LNCaP clone FGC (cell line): ENCODE data around the gene PPIB.

Experiments used
- DNase-seq: peaks from one replicate; pipeline ENCODE4 v3.0.0-alpha.2; 2011; ENCODE audit warnings: low read depth
- H3K4me3 ChIP-seq: 2 replicates; pipeline ENCODE4 v1.5.1; 2011; ENCODE audit warnings: mild to moderate bottlenecking, low read depth, low read length, control low read depth
- CTCF ChIP-seq: IDR thresholded peaks from 2 replicates; pipeline ENCODE4 v1.5.1; 2012; ENCODE audit warnings: mild to moderate bottlenecking; ENCODE audit not compliant: control insufficient read depth, insufficient read depth; ENCODE audit errors: extremely low read depth

PPIB gene

GRCh38 chr15:64151727-64152506 is 10.9 kb downstream of the PPIB start, which contains the start of gene SNX22:
SNX22 (plus strand) TSS chr15:64151731; CDS start chr15:64151776, 45 bp downstream.
- no peak for DNase-seq
- no peak for TF ChIP-seq CTCF
- peak within 1 kb of the TSS; percentile 70 for H3K4me3 ChIP-seq

GRCh38 chr15:64149893-64150578 is 12.8 kb downstream of the PPIB start:
- TF ChIP-seq CTCF, result no peak

GRCh38 chr15:64149424-64149823 is 13.4 kb downstream of the PPIB start:
- DNase-seq, result no peak
- no peak overlapping the region for H3K4me3 ChIP-seq
- peak; percentile 33; the same call in 1 of the 2 replicates for TF ChIP-seq CTCF

More at GRCh38 chr15:64149893-64150578, 12.8 kb downstream of the PPIB start:
- H3K4me3 ChIP-seq, result no peak overlapping the region
- no peak for DNase-seq

- no peak for DNase-seq
- no peak for TF ChIP-seq CTCF
- H3K4me3 ChIP-seq, result no peak overlapping the region
Measured at GRCh38 chr15:64148581-64148980, 14.2 kb downstream of the PPIB start.

- TF ChIP-seq CTCF, result no peak
- no peak overlapping the region for H3K4me3 ChIP-seq
- DNase-seq, result no peak
Measured at GRCh38 chr15:64148168-64148567, 14.7 kb downstream of the PPIB start.

GRCh38 chr15:64146885-64147681 is 15.7 kb downstream of the PPIB start:
- TF ChIP-seq CTCF, result no peak
- no peak for DNase-seq
- H3K4me3 ChIP-seq, result no peak overlapping the region
